Activated CD4-positive, alpha-beta memory T cell treated with anti-CD3 and anti-CD28 coated beads for 36 hours (primary cell): ENCODE results near the gene ZBED3. TPM values are rescaled to one million over a fixed set of nuclear protein-coding genes. Genes with fewer than 3 reads are reported as not detected.

ENCODE experiments used
- CTCF ChIA-PET: fragments of 350-600 bp; sonication (Branson Sonifier 250); formaldehyde crosslinking; loops from one replicate; lab custom pipeline; 2021; ENCODE audit warnings: antibody characterized with exemption, inconsistent platforms; lab: Charles Lee
- POLR2A ChIA-PET: fragments of 350-600 bp; sonication (Branson Sonifier 250); formaldehyde crosslinking; loops from one replicate; lab custom pipeline; 2021; ENCODE audit warnings: antibody characterized with exemption; lab: Charles Lee
- DNase-seq: peaks from one replicate; pipeline ENCODE4 v3.0.0-alpha.2; 2020
- H3K27ac Mint-ChIP-seq: one replicate; pipeline ENCODE4 v1.8.0; 2021; ENCODE audit warnings: mixed read lengths
- H3K27me3 Mint-ChIP-seq: one replicate; pipeline ENCODE4 v1.8.0; 2021; ENCODE audit warnings: mixed read lengths
- H3K36me3 Mint-ChIP-seq: one replicate; pipeline ENCODE4 v1.8.0; 2021; ENCODE audit warnings: mixed read lengths
- H3K4me1 Mint-ChIP-seq: one replicate; pipeline ENCODE4 v1.8.0; 2021; ENCODE audit warnings: low read depth, mixed read lengths
- H3K4me3 Mint-ChIP-seq: one replicate; pipeline ENCODE4 v1.8.0; 2021; ENCODE audit warnings: mild to moderate bottlenecking, mixed read lengths
- H3K9me3 Mint-ChIP-seq: one replicate; pipeline ENCODE4 v1.8.0; 2021; ENCODE audit warnings: mixed read lengths
- intact Hi-C: fragments of 100-400 bp; cut with micrococcal nuclease; formaldehyde crosslinking; loops from one replicate; pipeline ENCODE4 v1.15.1; 2023
- total RNA-seq, 2 experiments: library from RNA; stranded (reverse); gene quantifications; one replicate each; pipeline ENCODE4 v1.2.3, GENCODE V29; 2021

The ZBED3 gene
- total RNA-seq, 2 experiments from 2014 or later: 0.61 to 1.2 TPM

- DNase-seq: peak; percentile 96
- H3K4me3 Mint-ChIP-seq: peak within 1 kb of the TSS; percentile 88
- ChIA-PET CTCF (interaction anchor here (1.3 to 2.3 kb wide), 4 partner anchors 47 to 462 kb away, joined by 4 to 22 read pairs (median 9); partner anchors contain the start of genes S100Z and WDR41), POLR2A (interaction anchor here (0.5 to 1.7 kb wide), 10 partner anchors 14 to 495 kb away, joined by 3 to 5 read pairs (median 4); partner anchors contain the start of gene ZBED3)
- intact Hi-C loops: loop anchor here (2.0 to 10.0 kb wide), 3 partner anchors 56 to 1264 kb away; partner anchors contain the start of genes AP3B1 and ZBED3
- peaks cover 21% of the 10 kb centered on the region for H3K9me3 Mint-ChIP-seq
- H3K27ac Mint-ChIP-seq: peak within 1 kb of the TSS; percentile 78
- H3K4me1 Mint-ChIP-seq: peaks cover 32% of the 10 kb centered on the region
- H3K27me3 Mint-ChIP-seq: no peaks in the 10 kb centered on the region
- peaks cover 22% of the 10 kb centered on the region for H3K36me3 Mint-ChIP-seq
These were observed 56.7 kb downstream of the ZBED3 start, which contains the start of gene AGGF1 for GRCh38 chr5:77030097-77031071. Gene AGGF1, plus strand, starts transcription at chr5:77030404. Its CDS starts 363 bp downstream, at chr5:77030767.

- Mint-ChIP-seq H3K27ac (peak overlapping the region; percentile 78), H3K27me3 (no peaks in the 10 kb centered on the region), H3K4me3 (peak overlapping the region; percentile 88), H3K4me1 (peaks cover 32% of the 10 kb centered on the region), H3K36me3 (peaks cover 18% of the 10 kb centered on the region), H3K9me3 (peaks cover 21% of the 10 kb centered on the region)
- intact Hi-C loops: no loop called here
- CTCF ChIA-PET: interaction anchor here (1.3 to 2.3 kb wide), 4 partner anchors 48 to 463 kb away, joined by 4 to 22 read pairs (median 9); partner anchors contain the start of genes S100Z and WDR41
- no peak for DNase-seq
- POLR2A ChIA-PET: interaction anchor here (0.5 to 1.5 kb wide), 4 partner anchors 13 to 58 kb away, joined by 3 to 4 read pairs (median 4); partner anchors contain the start of gene ZBED3
These were observed 57.7 kb downstream of the ZBED3 start for GRCh38 chr5:77029376-77029885.

GRCh38 chr5:77028631-77029375 lies 58.3 kb downstream of the ZBED3 start:
- H3K4me1 Mint-ChIP-seq: peaks cover 31% of the 10 kb centered on the region
- DNase-seq: no peak
- intact Hi-C loops: no loop called here
- peaks cover 21% of the 10 kb centered on the region for H3K9me3 Mint-ChIP-seq
- H3K36me3 Mint-ChIP-seq: peaks cover 18% of the 10 kb centered on the region
- CTCF ChIA-PET: no interaction called here
- H3K4me3 Mint-ChIP-seq: peak overlapping the region; percentile 5
- H3K27ac Mint-ChIP-seq: peak overlapping the region; percentile 30
- POLR2A ChIA-PET: no interaction called here
- no peaks in the 10 kb centered on the region for H3K27me3 Mint-ChIP-seq

GRCh38 chr5:77024490-77024889 lies 62.6 kb downstream of the ZBED3 start:
- POLR2A ChIA-PET: no interaction called here
- Mint-ChIP-seq H3K4me3 (no peak overlapping the region), H3K27me3 (peaks cover 14% of the 10 kb centered on the region), H3K36me3 (peaks cover 13% of the 10 kb centered on the region), H3K9me3 (peaks cover 14% of the 10 kb centered on the region), H3K27ac (no peak overlapping the region), H3K4me1 (peaks cover 4% of the 10 kb centered on the region)
- CTCF ChIA-PET: no interaction called here
- intact Hi-C loops: no loop called here
- no peak for DNase-seq

- Mint-ChIP-seq H3K4me3 (no peak overlapping the region), H3K27me3 (peaks cover 18% of the 10 kb centered on the region), H3K4me1 (no peaks in the 10 kb centered on the region), H3K9me3 (no peaks in the 10 kb centered on the region), H3K36me3 (no peaks in the 10 kb centered on the region), H3K27ac (no peak overlapping the region)
- ChIA-PET POLR2A (no interaction called here), CTCF (no interaction called here)
- no peak for DNase-seq
- intact Hi-C loops: no loop called here
These were observed 64.3 kb downstream of the ZBED3 start for GRCh38 chr5:77022511-77023417.

Other genes starting within 250 kb of the ZBED3 start
- gene S100Z, start 237.3 kb downstream of the ZBED3 start, total RNA-seq: 1 to 10 TPM; 1.8 to 2.1 TPM
- gene CRHBP, start 134.2 kb downstream of the ZBED3 start, total RNA-seq: not detected
- 10 to 100 TPM; 26.5 to 27.6 TPM for gene AGGF1, start 56.9 kb downstream of the ZBED3 start, total RNA-seq
- gene PDE8B, start 123.4 kb upstream of the ZBED3 start, total RNA-seq: not detected